ENCODE data around the gene APOM. TPM values are rescaled to one million over a fixed set of nuclear protein-coding genes. Genes with fewer than 3 reads are reported as not detected.
A peak's percentile ranks its signal among the peaks of the same experiment; 100 is the strongest.

APOM gene
- total RNA-seq, 4 donors from 2014 or later: 2.3 to 5.1 (median 4.5) TPM

DNA sequence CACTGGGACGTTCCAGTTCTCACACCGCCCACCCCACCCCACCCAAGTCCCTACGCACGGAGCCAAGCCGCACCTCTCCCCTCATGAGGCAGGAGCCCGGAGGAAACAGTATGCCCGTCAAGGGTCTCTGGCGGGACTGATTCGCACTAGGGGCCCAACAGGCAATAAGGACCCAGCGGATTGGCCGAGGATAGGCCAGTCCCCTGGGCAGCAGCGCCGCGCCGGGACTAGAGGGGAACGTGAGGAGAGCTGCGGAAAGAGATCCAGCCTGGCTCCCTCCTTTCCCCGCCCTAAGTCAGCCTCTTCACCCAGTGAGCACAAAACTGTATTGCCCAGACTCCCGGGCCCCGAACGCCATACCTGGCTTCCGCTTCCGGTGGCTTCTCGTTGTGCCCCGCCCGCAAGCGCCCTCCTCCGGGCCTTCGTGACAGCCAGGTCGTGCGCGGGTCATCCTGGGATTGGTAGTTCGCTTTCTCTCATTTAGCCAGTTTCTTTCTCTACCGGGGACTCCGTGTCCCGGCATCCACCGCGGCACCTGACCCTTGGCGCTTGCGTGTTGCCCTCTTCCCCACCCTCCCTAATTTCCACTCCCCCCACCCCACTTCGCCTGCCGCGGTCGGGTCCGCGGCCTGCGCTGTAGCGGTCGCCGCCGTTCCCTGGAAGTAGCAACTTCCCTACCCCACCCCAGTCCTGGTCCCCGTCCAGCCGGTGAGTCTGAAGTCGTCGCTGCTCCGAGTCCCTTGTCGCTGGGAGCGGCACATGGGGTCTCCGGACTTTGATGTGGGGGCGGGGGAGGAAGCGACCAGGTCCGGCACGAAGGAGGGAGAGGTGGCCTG is 10.0 kb downstream of the APOM start, which contains the start of gene CSNK2B:
CSNK2B (plus strand) TSS at position 580 of the 836 bp plus-strand sequence. CDS start 752 bp downstream, outside the sequence.
- Histone ChIP-seq H3K4me1 (peaks cover 29 to 31% of the 10 kb centered on the region in 2 donors), H3K9me3 (no peaks in the 10 kb centered on the region), H3K4me3 (replicated peaks in 1 of 3) (peak within 1 kb of the TSS; percentile 86 to 99 (median 94)), H3K27me3 (no peaks in the 10 kb centered on the region), H3K36me3 (peaks cover 35 to 44% of the 10 kb centered on the region in 2 donors), H3K27ac (peak within 1 kb of the TSS; percentile 78 to 92 (median 91))
- intact Hi-C loops (cut with DNase I): no loop called here
- peak; percentile 99 for DNase-seq
- TF ChIP-seq, protein P1, sequence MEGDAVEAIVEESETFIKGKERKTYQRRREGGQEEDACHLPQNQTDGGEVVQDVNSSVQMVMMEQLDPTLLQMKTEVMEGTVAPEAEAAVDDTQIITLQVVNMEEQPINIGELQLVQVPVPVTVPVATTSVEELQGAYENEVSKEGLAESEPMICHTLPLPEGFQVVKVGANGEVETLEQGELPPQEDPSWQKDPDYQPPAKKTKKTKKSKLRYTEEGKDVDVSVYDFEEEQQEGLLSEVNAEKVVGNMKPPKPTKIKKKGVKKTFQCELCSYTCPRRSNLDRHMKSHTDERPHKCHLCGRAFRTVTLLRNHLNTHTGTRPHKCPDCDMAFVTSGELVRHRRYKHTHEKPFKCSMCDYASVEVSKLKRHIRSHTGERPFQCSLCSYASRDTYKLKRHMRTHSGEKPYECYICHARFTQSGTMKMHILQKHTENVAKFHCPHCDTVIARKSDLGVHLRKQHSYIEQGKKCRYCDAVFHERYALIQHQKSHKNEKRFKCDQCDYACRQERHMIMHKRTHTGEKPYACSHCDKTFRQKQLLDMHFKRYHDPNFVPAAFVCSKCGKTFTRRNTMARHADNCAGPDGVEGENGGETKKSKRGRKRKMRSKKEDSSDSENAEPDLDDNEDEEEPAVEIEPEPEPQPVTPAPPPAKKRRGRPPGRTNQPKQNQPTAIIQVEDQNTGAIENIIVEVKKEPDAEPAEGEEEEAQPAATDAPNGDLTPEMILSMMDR (IDR thresholded peaks at IDR 0.05): no peak
- peak; percentile 53 to 81 for TF ChIP-seq POLR2A (IDR thresholded peaks at IDR 0.05)
- 1% methylated on average over 45 to 50 of the region's 63 CpGs for WGBS, 2 donors

DNA sequence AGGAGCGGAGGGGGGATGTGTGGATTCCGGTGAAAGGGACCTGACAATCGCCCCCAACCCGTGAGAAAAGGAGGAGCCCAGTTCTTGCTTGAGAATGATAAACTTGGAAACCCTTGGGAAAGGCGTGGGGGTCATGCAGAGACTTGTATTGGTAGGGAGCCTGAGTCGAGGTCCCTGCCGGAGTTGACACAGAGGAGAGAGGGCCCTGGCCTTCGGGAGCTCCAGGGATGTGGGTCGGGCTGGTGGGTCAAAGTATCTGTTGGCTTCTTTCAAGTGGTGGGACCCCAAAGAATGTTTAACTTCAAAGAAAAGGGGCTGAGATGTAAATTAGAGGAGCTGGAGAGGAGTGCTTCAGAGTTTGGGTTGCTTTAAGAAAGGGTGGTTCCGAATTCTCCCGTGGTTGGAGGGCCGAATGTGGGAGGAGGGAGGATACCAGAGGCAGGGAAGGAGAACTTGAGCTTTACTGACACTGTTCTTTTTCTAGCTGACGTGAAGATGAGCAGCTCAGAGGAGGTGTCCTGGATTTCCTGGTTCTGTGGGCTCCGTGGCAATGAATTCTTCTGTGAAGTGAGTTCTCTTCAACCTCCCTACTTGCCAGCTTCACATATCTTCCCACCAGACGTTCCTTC is 10.8 kb downstream of the APOM start:
- H3K9me3 ChIP-seq: no peaks in the 10 kb centered on the region
- 5% methylated on average over 15 of the region's 15 CpGs for WGBS, 2 donors
- H3K36me3 ChIP-seq: peaks cover 42 to 50% of the 10 kb centered on the region in 2 donors

DNA sequence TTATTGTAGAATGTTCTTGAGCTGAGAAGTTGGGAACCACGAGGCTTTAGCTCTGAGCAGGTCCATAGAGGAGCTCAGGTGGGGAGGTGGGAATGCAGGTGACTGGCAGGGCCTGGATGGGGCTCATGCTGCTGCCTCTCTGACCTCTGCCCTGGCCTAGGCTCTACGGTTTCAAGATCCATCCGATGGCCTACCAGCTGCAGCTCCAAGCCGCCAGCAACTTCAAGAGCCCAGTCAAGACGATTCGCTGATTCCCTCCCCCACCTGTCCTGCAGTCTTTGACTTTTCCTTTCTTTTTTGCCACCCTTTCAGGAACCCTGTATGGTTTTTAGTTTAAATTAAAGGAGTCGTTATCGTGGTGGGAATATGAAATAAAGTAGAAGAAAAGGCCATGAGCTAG is 14.0 kb downstream of the APOM start, which contains the start of gene LY6G5B:
LY6G5B (plus strand) TSS at position 301 of the 400 bp plus-strand sequence. CDS start 975 bp downstream, outside the sequence.
- WGBS, 2 donors: 81 to 83% methylated on average over 8 of the region's 8 CpGs
- H3K9me3 ChIP-seq: no peaks in the 10 kb centered on the region
- H3K27me3 ChIP-seq: no peaks in the 10 kb centered on the region
- H3K4me1 ChIP-seq: peaks cover 7 to 11% of the 10 kb centered on the region in 2 donors
- H3K4me3 ChIP-seq (replicated peaks in 1 of 3): no peak within 1 kb of the TSS
- TF ChIP-seq, protein P1 (IDR thresholded peaks at IDR 0.05): no peak
- TF ChIP-seq POLR2A (IDR thresholded peaks at IDR 0.05): no peak
- peaks cover 52 to 63% of the 10 kb centered on the region in 2 donors for H3K36me3 ChIP-seq
- H3K27ac ChIP-seq: no peak within 1 kb of the TSS
- intact Hi-C loops (cut with DNase I): loop anchor here (10.0 kb wide), 1 partner anchor 295 kb away; no protein-coding TSS in a partner anchor
- DNase-seq: no peak

More for the DNA sequence above, 10.8 kb downstream of the APOM start:
- Histone ChIP-seq H3K4me3 (replicated peaks in 1 of 3) (peak overlapping the region; percentile 86 to 99 (median 94)), H3K4me1 (peaks cover 24 to 25% of the 10 kb centered on the region in 2 donors), H3K27me3 (no peaks in the 10 kb centered on the region), H3K27ac (peak overlapping the region; percentile 78 to 92 (median 91))
- intact Hi-C loops (cut with DNase I): no loop called here
- TF ChIP-seq, protein P1 (IDR thresholded peaks at IDR 0.05): no peak
- no peak for TF ChIP-seq POLR2A (IDR thresholded peaks at IDR 0.05)
- no peak for DNase-seq

DNA sequence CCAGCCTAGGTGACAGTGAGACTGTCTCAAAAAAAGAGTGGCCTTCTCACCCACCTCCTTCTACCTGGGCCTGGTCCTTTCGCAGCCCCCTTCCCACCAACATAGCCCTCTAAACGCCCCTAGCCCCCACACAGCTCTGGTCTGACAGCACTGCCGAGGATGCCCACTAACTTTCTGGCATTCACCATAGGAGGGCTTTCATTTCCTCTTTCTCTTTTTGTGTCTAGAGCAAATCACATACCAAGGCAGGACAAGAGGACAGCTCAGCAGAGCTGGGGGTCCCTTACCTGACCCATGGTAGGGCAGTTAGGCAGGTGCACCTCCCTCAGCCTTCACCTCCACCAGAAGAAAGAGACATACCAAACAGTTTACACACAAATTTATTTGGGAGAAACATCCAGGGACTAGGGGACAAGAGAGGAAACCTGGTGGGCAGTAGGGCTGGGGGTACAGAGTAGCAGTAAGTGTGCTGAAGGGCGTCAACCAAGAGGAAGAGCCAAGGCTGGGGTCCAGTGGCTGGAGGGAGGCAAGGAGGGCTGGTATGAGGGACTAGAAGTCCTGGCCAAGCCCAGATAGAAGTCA is 20.7 kb downstream of the APOM start:
- peaks cover 2 to 7% of the 10 kb centered on the region in 2 donors for H3K4me1 ChIP-seq
- peaks cover 10 to 19% of the 10 kb centered on the region in 2 donors for H3K36me3 ChIP-seq
- DNase-seq: no peak
- WGBS, 2 donors: 72 to 81% methylated on average over 4 of the region's 4 CpGs
- H3K27me3 ChIP-seq: no peaks in the 10 kb centered on the region
- no peak overlapping the region for H3K4me3 ChIP-seq (replicated peaks in 1 of 3)
- intact Hi-C loops (cut with DNase I): loop anchor here (10.0 kb wide), 1 partner anchor 288 kb away; no protein-coding TSS in a partner anchor
- no peak for TF ChIP-seq POLR2A (IDR thresholded peaks at IDR 0.05)
- TF ChIP-seq, protein P1 (IDR thresholded peaks at IDR 0.05): no peak
- no peak overlapping the region for H3K27ac ChIP-seq
- H3K9me3 ChIP-seq: no peaks in the 10 kb centered on the region

All from thyroid gland (tissue), 4 donors.